GM19328 (cell line): ENCODE measurements around the gene SERPINE2.
"Not testable (repeated sequence)": the region's sequence is repeated elsewhere in the genome, so short reads cannot be mapped to it uniquely, and the experiment has no call there.

Experiments
- ATAC-seq: cut with Tn5 transposase; IDR thresholded peaks from one replicate; pipeline ENCODE4 v1.9.1; 2021; ENCODE audit warnings: mild to moderate bottlenecking, moderate library complexity; ENCODE audit not compliant: unreplicated experiment

SERPINE2 gene

DNA sequence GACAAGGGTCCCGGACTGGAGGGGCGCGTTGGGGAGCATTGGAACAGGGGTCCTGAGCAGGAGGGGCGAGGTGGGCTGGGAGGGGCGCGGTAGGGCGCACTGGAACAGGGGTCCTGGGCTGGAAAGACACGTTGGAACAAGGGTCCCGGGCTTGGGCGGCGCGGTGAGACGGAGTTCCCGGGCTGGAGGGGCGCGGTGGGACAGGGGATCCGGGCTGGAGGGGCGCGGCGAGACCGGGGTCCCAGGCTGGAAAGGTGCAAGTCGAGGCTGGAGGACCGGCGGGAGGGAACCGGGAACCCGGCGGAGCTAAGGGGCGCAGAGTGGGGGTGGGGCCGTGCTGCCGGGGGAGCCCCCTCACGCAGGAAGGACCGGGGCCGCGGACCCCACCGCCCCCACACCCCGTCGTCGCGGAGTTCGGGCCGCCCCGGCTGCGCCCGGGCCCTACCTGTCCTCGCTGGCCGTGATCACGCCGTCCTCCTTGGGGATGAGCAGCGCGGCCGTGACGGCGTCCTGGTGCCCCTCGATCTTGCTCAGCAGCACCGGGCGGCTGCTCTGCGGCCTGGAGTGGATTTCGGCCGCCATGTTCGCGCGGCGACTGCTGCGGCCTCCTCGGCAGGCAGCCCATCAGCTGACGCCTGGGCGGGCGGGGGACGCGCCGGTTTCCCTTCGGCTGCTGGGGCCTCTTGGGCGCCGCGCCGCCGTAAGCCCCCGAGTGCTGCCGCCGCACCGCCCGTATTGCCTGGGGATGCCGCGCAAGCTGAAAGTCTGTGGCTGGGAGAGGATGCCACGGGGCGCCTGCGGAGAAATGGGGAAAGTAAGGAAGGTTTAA lies 94.2 kb downstream of the SERPINE2 start, which contains the start of gene WDFY1:
TSS of gene WDFY1 (minus strand) at position 633 of the 829 bp plus-strand sequence. CDS start at position 582, 51 bp downstream.
- peak; percentile 74 for ATAC-seq

GRCh38 chr2:223944166-223944702 lies 94.9 kb downstream of the SERPINE2 start:
- no peak for ATAC-seq

DNA sequence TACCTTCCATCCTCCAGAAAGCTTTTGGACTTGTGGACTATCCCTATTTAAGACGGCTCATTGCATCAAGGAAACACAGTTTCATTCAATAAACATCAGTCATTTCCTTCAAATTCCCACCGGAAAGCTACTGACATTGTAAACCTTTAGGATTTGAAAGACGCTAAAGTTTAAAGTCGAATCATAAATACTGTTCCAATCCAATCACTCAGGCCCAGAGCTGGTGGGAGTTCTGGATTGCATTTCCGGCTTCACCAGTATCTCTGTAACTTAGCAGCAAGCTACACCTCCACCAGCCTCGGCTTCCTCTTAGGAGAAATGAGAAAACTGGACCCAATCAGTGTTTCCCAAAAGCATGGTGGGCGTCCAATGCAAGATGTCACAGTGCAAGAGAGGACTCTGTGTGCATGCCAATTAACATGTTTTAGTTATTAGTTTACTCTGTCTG lies 95.5 kb downstream of the SERPINE2 start:
- ATAC-seq, result no peak

DNA sequence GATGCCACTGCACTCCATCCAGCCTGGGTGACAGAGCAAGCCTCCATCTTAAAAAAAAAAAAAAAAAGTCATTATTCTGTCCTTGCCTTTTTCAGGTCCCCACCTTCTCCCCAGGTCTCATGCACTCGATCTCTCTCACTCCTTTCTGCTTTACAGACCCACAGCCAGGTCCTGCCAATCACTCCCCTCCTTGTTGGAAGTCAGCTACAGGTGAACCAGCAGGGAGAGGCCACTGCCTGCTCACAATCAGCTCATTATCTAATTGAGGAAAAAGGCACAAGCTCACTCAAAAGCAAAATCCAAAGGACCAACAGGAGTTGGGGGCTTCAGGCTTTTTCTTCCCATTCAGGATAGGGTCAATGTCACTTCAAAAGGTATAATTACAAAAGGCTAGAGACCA lies 96.0 kb downstream of the SERPINE2 start:
- ATAC-seq, result no peak

DNA sequence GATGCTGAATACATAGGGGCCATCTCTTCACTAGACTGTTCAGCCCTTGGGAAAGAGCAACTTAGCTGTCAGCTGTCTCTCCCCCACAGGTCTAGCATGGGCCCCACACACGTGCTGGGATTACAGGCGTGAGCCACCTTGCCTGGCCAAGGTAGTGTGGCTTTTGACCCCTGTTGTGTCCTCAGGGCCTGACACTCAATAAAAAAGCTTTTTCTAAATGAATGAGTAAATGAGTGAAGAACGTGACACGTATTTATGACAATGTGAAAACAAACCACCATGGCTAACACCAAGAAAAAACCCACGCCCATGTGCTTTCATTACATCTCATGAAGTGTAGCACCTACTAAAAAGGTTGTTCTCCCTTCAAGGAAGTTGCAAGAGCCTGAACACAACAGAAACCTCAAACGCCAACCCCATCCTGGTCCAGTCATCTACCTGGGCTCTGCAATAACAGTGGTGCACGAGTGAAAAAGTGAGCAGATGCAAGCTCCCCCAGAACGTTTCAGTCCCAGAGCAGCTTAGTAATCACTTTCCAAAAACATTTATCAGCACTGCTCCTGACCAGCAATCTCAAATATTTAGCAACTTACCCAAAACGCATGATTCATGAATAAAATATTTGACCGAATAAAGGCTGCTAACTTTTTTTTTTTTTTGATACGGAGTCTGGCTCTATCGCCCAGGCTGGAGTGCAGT lies 97.4 kb downstream of the SERPINE2 start:
- peak; percentile 53 for ATAC-seq

- not testable (repeated sequence) for ATAC-seq
Measured at GRCh38 chr2:223939438-223939837, 99.6 kb downstream of the SERPINE2 start.

DNA sequence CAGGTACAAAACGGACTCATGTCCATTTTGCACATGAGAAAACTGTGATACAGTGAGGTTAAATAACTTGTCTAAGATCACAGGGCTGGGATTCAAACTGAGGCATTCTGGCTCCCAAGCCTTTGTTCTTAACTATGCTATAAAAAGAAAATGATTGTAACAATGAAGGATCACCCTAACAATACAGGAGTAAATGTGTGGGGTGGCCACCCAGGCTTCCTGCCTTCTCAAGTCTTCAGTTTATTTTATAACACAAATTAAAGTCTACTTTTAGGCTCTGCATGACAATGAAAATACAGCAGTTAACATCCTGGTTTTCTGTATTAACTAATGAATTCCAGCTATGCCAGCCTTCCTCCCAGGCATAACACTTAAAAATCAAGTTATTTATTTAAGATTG lies 101.6 kb downstream of the SERPINE2 start:
- no peak for ATAC-seq

DNA sequence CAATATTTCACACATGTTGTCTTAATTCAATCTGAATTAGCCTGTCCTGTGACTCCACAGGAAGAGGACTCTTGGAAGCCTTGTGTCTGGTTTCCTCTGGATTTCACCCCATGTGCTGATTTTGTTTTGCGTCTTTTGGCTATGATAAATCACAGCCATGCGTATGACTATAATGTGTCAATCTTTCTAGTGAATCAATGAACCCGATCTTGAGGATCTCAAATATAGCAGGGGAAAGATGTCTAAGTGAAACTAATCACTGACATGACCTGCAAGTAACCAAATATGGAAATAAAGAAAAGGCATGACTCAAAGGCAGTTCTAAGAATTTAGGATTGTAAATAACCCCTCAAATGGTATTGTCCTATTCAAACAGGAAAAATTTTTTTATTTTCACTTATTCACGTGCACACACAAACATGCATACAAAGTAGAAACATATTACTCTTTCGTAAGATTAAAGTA lies 102.2 kb downstream of the SERPINE2 start:
- ATAC-seq, result no peak

DNA sequence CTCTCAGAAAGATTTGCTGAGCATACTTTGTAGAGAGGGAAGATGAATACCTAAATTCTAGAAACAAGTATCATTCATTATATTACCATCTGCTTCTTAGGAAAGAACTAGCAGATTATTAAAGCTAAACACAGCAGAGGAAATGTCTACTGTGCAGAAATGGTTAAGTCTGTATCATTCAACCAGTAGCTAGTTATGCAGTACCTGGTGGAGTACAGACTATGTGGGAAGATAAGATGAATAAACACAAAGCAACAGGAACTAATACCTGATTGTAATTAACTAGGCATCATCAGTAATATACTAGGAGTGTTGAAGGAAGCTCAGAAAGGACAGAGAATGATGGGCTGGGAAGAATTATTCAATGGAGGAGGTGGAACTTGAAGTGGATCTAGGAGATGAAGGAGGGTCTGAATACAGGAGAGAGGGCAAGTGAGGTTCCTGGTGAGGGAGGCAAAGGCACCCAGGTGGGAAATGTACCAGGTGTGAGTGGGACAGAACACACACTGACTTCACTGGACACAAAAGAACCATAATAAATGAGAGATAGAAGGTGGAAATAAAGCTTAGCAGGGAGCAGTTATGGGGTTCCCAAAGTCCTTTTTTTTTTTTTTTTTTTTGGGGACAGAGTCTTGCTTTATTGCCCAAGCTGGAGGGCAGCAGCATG lies 103.5 kb downstream of the SERPINE2 start:
- ATAC-seq, result no peak

- no peak for ATAC-seq
Measured at GRCh38 chr2:223934870-223935269, 104.2 kb downstream of the SERPINE2 start.

DNA sequence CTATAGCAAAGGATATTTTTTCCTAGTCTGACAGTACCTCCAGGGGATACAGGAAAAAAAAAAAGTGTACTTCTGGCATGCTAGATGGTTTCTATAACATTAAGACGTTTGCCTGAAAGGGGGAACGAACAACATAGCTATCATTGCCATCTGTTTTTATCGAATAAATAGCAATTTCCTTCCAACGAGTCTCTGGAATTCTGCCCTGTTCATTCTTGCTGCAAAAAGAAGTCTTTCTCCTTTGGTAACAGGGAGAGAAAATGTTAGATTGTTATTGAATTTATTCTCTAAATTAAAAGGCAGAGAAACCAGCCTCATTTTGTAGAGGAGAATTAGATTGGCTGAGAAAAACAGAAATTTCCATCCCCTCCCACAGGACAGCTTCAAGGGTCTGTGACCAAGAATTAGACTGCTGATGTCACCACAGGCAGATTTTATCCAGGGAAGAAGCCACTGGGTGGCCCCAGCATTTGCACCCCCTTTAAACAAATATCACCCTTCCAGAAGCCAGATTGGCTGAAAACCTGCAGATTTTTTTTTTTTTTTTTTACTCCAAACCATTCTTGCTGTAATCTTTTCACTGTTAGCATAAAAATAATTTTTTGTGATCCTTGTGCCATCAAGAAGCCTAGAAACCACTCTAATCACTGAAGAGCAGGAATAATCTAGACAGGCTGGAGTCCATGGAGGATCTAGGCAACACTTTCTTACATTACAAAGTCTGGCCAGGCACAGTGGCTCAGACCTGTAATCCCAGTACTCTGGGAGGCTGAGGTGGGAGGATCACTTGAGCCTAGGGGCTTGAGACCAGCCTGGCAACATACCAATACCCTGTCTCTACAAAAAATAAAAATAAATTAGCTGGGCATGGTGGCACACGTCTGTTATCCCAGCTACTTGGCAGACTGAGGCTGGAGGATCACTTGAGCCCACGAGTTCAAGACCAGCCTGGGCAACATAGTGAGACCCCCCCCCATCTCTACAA lies 106.0 kb downstream of the SERPINE2 start:
- ATAC-seq, result no peak

DNA sequence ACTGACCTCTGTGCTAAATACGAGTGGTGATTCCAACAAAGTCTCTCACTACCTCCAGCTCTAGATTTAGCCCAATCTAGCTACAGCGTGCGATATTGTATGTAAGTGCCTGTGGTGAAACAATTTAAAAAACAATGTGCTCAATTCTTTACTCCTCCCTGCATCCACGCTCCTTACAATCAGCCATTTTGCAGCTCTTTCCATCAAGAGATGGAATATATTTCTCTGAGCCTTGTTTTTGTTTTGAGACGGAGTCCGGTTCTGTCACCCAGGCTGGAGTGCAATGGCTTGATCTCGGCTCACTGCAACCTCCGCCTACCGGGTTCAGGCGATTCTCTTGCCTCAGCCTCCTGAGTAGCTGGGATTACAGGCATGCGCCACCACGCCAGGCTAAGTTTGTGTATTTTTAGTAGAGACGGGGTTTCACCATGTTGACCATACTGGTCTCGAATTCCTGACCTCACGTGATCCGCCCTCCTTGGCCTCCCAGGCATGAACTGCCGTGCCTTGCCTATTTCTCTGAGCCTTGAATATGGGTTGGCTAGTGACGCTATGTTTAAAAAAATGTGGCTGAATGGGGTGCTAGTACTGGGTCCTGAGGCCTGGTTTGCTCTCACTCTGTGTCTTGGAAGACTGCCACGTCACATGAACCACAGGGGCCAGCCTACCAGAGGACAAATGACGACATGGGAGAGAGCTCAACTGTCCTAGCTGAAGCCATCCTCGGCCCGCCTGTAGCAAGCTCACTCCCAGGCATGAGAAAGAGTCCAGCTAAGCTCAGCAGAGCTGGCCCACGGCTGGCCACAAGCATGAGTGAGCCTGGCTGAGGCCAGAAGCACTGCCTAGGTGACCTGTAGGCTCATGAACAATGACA lies 108.7 kb downstream of the SERPINE2 start:
- ATAC-seq, result no peak

GRCh38 chr2:223929571-223930102 lies 109.4 kb downstream of the SERPINE2 start:
- ATAC-seq, result no peak

DNA sequence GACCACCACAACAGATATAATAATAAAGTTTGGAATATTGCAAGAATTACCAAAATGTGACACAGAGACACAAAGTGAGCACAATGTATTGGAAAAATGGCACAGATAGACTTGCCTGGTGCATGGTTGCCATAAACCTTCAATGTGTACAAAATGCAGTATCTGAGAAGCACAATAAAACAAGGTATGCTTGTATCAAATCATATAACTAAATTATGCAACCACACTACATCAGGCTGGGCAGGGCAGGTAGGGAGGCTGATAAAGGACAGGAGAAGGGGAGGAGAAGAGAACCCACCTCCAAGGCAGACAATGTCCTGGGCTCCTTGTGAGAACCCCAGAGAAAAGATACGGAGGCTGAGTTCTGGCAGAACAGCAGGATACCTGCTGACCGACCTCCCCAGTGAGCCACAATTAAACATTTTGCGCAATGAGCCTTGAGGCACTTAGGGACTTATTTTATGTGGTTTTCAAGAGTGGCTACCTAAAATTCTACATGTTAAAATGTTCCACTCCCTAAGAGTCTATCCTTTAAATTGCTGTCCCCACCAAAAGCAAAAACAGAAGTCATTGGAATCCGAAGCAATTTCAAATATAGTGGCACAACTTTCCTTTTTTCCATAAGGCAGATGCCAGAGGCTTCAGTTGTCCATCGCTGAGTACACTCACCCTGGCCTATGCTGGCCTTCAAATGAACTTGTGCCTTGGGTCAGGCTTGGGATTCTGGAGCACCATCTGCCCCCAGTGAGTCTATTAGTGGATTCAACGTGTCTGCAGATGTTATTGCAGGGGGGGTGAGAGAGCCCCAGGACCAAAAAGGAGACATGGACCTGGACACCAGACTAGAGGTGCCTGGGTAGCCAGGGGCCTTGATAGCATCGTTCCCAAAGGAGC lies 110.7 kb downstream of the SERPINE2 start:
- ATAC-seq, result no peak

GRCh38 chr2:223925106-223925505 lies 114.0 kb downstream of the SERPINE2 start:
- ATAC-seq, result no peak
